ENCODE measurements around the gene FDXACB1. TPM values are rescaled to one million over a fixed set of nuclear protein-coding genes. Genes with fewer than 3 reads are reported as not detected.

FDXACB1 gene
- total RNA-seq, 3 donors from 2014 or later (not counting 1 experiment from before 2014, with no cell fraction given), result 2.0 to 4.0 (median 3.3) TPM

GRCh38 chr11:111860257-111860656, 18.7 kb downstream of the FDXACB1 start:
- Mint-ChIP-seq H3K36me3 (peaks cover 30% of the 10 kb centered on the region), H3K9me3 (no peaks in the 10 kb centered on the region), H3K4me3 (no peak overlapping the region), H3K27me3 (ENCODE audit: low read depth in 2 of 2) (no peaks in the 10 kb centered on the region), H3K4me1 (peaks cover 0 to 3% of the 10 kb centered on the region in 2 donors), H3K27ac (no peak overlapping the region)
- no peak overlapping the region for H3K27ac ChIP-seq (ENCODE audit: low read length)
- H3K4me3 ChIP-seq (ENCODE audit: low read length), result no peak overlapping the region
- ATAC-seq, result no peak
- H3K4me1 ChIP-seq (ENCODE audit: control insufficient read depth, insufficient read depth, low read length), result no peaks in the 10 kb centered on the region
- peaks cover 37% of the 10 kb centered on the region for H3K36me3 ChIP-seq (ENCODE audit: control insufficient read depth, insufficient read depth, low read length)
- no peaks in the 10 kb centered on the region for H3K9me3 ChIP-seq (ENCODE audit: control insufficient read depth, insufficient read depth, low read length)
- TF ChIP-seq CTCF (IDR thresholded peaks at IDR 0.05), result no peak
- 100% methylated on average over 2 of the region's 3 CpGs for WGBS (ENCODE audit: insufficient coverage)
- intact Hi-C loops (cut with micrococcal nuclease), result no loop called here
- H3K27me3 ChIP-seq (ENCODE audit: control insufficient read depth, insufficient read depth, low read length), result no peaks in the 10 kb centered on the region
- DNase-seq, result no peak

GRCh38 chr11:111855506-111855905, 23.5 kb downstream of the FDXACB1 start:
- Histone ChIP-seq H3K4me3 (ENCODE audit: low read length) (no peak overlapping the region), H3K9me3 (ENCODE audit: control insufficient read depth, insufficient read depth, low read length) (no peaks in the 10 kb centered on the region), H3K4me1 (ENCODE audit: control insufficient read depth, insufficient read depth, low read length) (no peaks in the 10 kb centered on the region), H3K36me3 (ENCODE audit: control insufficient read depth, insufficient read depth, low read length) (peaks cover 44% of the 10 kb centered on the region), H3K27me3 (ENCODE audit: control insufficient read depth, insufficient read depth, low read length) (no peaks in the 10 kb centered on the region), H3K27ac (ENCODE audit: low read length) (no peak overlapping the region)
- H3K4me1 Mint-ChIP-seq, result peaks cover 0 to 5% of the 10 kb centered on the region in 2 donors
- H3K27me3 Mint-ChIP-seq (ENCODE audit: low read depth in 2 of 2), result no peaks in the 10 kb centered on the region
- intact Hi-C loops (cut with micrococcal nuclease), result no loop called here
- DNase-seq (no peak), ATAC-seq (no peak)
- H3K36me3 Mint-ChIP-seq, result peaks cover 20% of the 10 kb centered on the region
- H3K4me3 Mint-ChIP-seq, result no peak overlapping the region
- no peaks in the 10 kb centered on the region for H3K9me3 Mint-ChIP-seq
- TF ChIP-seq CTCF (IDR thresholded peaks at IDR 0.05), result no peak
- H3K27ac Mint-ChIP-seq, result no peak overlapping the region

- peaks cover 0 to 5% of the 10 kb centered on the region in 2 donors for H3K4me1 Mint-ChIP-seq
- Histone ChIP-seq H3K27me3 (ENCODE audit: control insufficient read depth, insufficient read depth, low read length) (no peaks in the 10 kb centered on the region), H3K27ac (ENCODE audit: low read length) (no peak overlapping the region), H3K4me3 (ENCODE audit: low read length) (no peak overlapping the region), H3K4me1 (ENCODE audit: control insufficient read depth, insufficient read depth, low read length) (no peaks in the 10 kb centered on the region), H3K36me3 (ENCODE audit: control insufficient read depth, insufficient read depth, low read length) (peaks cover 31% of the 10 kb centered on the region), H3K9me3 (ENCODE audit: control insufficient read depth, insufficient read depth, low read length) (no peaks in the 10 kb centered on the region)
- TF ChIP-seq CTCF (IDR thresholded peaks at IDR 0.05), result no peak
- ATAC-seq (no peak), DNase-seq (no peak)
- H3K4me3 Mint-ChIP-seq, result no peak overlapping the region
- intact Hi-C loops (cut with micrococcal nuclease), result no loop called here
- no CpG with 5 or more reads among the region's 2 CpGs for WGBS (ENCODE audit: insufficient coverage)
- no peaks in the 10 kb centered on the region for H3K27me3 Mint-ChIP-seq (ENCODE audit: low read depth in 2 of 2)
- H3K9me3 Mint-ChIP-seq, result no peaks in the 10 kb centered on the region
- peaks cover 11% of the 10 kb centered on the region for H3K36me3 Mint-ChIP-seq
- no peak overlapping the region for H3K27ac Mint-ChIP-seq
Measured at GRCh38 chr11:111852103-111852502, 26.9 kb downstream of the FDXACB1 start.

GRCh38 chr11:111851636-111852035, 27.3 kb downstream of the FDXACB1 start:
- intact Hi-C loops (cut with micrococcal nuclease), result no loop called here
- no peaks in the 10 kb centered on the region for H3K9me3 Mint-ChIP-seq
- Histone ChIP-seq H3K27me3 (ENCODE audit: control insufficient read depth, insufficient read depth, low read length) (no peaks in the 10 kb centered on the region), H3K27ac (ENCODE audit: low read length) (no peak overlapping the region), H3K36me3 (ENCODE audit: control insufficient read depth, insufficient read depth, low read length) (peaks cover 29% of the 10 kb centered on the region), H3K9me3 (ENCODE audit: control insufficient read depth, insufficient read depth, low read length) (no peaks in the 10 kb centered on the region), H3K4me1 (ENCODE audit: control insufficient read depth, insufficient read depth, low read length) (no peaks in the 10 kb centered on the region), H3K4me3 (ENCODE audit: low read length) (no peak overlapping the region)
- ATAC-seq, result no peak
- peaks cover 11% of the 10 kb centered on the region for H3K36me3 Mint-ChIP-seq
- DNase-seq, result no peak
- H3K4me3 Mint-ChIP-seq, result no peak overlapping the region
- no peak overlapping the region for H3K27ac Mint-ChIP-seq
- no peaks in the 10 kb centered on the region for H3K27me3 Mint-ChIP-seq (ENCODE audit: low read depth in 2 of 2)
- H3K4me1 Mint-ChIP-seq, result peaks cover 0 to 5% of the 10 kb centered on the region in 2 donors
- TF ChIP-seq CTCF (IDR thresholded peaks at IDR 0.05), result no peak

Data from natural killer cell (primary cell).